ENCODE results near the gene DYSF.

The DYSF gene

DNA sequence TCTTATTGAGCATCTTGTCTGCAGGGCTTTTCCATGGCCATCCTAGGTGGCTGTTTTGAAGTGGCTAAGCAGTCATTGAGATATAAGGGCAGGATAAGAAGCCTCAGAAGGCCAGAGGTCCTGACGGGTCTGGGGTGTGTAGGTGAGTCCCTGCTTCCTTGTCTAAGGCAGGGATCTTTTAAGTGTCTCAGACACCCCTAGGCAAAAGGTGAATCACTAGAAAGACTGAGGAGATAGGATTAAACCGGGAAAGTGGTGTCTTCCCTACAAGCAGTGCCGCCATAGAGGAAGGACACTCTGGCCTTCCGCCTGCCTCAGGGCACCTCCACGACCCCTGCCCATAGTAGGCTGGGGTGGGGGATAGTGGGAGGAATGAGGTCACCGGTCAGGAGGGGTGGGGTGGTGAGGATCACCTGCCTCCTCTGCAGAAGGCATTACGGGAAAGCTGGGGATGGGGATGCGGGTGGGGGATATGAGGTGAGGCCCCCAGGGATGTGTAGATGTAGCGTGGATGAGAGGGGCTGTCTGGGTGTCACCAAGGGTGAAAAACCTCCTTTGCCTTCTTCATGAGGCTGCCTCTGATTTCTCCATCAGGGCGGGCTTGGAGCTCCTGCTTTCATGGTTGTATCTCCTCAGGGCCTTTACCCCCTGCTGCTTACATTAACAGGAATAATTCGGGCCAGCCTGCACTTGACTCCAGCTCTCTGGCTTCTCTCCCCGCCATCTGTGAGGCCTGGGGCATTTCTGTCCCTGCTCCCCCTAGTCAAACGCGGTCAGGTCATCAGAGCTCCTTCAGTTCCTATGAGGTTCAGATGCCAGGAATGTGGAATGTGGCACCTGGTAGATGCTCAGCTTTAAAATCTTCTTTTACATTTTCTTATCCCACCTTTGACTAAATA, 244.0 kb downstream of the DYSF start:
- Histone ChIP-seq H2BK15ac (ENCODE audit: low read length) (no peak overlapping the region), H3K36me3 (replicated peaks in 1 of 2; ENCODE audit: control insufficient read depth in 2 of 2, insufficient read depth in 2 of 2, low read length in 2 of 2) (no peaks in the 10 kb centered on the region), H3K4ac (ENCODE audit: low read length) (no peak overlapping the region), H3K4me3 (ENCODE audit: low read length in 2 of 2) (no peak overlapping the region), H3K9me3 (replicated peaks in 1 of 2; ENCODE audit: control insufficient read depth in 2 of 2, insufficient read depth in 1 of 2, low read depth in 1 of 2, low read length in 2 of 2) (no peaks in the 10 kb centered on the region), H4K8ac (ENCODE audit: low read depth, low read length) (no peak overlapping the region), H3K27ac (replicated peaks; ENCODE audit: low read length) (no peak overlapping the region), H2AFZ (ENCODE audit: low read length) (no peak overlapping the region), H2BK5ac (ENCODE audit: low read length) (no peak overlapping the region), H3K9ac (ENCODE audit: low read depth, low read length, poor library complexity) (no peak overlapping the region), H3K4me2 (ENCODE audit: insufficient read depth, low read length, poor library complexity, severe bottlenecking) (no peak overlapping the region), H3K23ac (ENCODE audit: low read depth, low read length, poor library complexity) (no peak overlapping the region), H2BK120ac (ENCODE audit: low read depth, low read length) (no peak overlapping the region), H3K18ac (ENCODE audit: low read length) (no peak overlapping the region), H2BK12ac (ENCODE audit: low read length) (no peak overlapping the region), H4K91ac (ENCODE audit: low read depth, low read length, poor library complexity) (no peak overlapping the region), H3K27me3 (ENCODE audit: control insufficient read depth in 3 of 3, insufficient read depth in 3 of 3, low read depth in 1 of 3, low read length in 3 of 3) (no peaks in the 10 kb centered on the region), H3K14ac (ENCODE audit: low read length) (no peak overlapping the region), H3K4me1 (ENCODE audit: control insufficient read depth in 2 of 2, insufficient read depth in 1 of 2, low read depth in 1 of 2, low read length in 2 of 2) (peaks cover 10 to 19% of the 10 kb centered on the region in 2 donors), H2AK5ac (ENCODE audit: low read depth, low read length) (no peak overlapping the region), H3K79me1 (ENCODE audit: low read depth, low read length) (no peaks in the 10 kb centered on the region)
- no peak for DNase-seq (ENCODE audit: low spot score)
- no CpG with 5 or more reads among the region's 14 CpGs for WGBS, 2 donors (ENCODE audit: extremely low coverage in 2 of 2, insufficient read length in 2 of 2, insufficient replicate concordance in 1 of 2)

DNA sequence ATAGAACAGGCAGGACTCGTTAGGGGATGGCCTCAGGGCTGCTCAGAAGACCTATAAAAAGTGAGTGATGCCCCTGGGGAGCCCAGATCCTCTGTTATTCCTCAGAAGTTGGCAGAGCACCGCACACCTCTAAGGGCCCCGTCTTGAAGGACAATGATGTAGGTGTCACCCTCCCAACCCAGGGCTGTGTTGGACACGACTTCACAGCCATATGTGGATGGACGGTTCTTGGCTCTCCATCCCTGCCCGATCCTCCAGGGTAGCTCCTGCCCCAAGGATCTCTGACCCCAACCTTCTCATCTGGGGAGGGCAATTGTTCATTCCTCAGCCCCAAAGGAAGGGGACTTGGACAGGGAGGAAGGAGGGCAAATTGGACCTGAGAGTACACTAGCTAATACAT, 246.1 kb downstream of the DYSF start:
- Histone ChIP-seq H4K8ac (ENCODE audit: low read depth, low read length) (no peak overlapping the region), H3K36me3 (replicated peaks in 1 of 2; ENCODE audit: control insufficient read depth in 2 of 2, insufficient read depth in 2 of 2, low read length in 2 of 2) (no peaks in the 10 kb centered on the region), H3K27ac (replicated peaks; ENCODE audit: low read length) (no peak overlapping the region), H3K4me3 (ENCODE audit: low read length in 2 of 2) (no peak overlapping the region), H2BK120ac (ENCODE audit: low read depth, low read length) (no peak overlapping the region), H2AFZ (ENCODE audit: low read length) (no peak overlapping the region), H2BK15ac (ENCODE audit: low read length) (no peak overlapping the region), H2BK12ac (ENCODE audit: low read length) (no peak overlapping the region), H2BK5ac (ENCODE audit: low read length) (no peak overlapping the region), H2AK5ac (ENCODE audit: low read depth, low read length) (peak overlapping the region; percentile 6), H3K79me1 (ENCODE audit: low read depth, low read length) (no peaks in the 10 kb centered on the region), H3K4me2 (ENCODE audit: insufficient read depth, low read length, poor library complexity, severe bottlenecking) (no peak overlapping the region), H3K18ac (ENCODE audit: low read length) (peak overlapping the region; percentile 63), H4K91ac (ENCODE audit: low read depth, low read length, poor library complexity) (no peak overlapping the region), H3K14ac (ENCODE audit: low read length) (no peak overlapping the region), H3K27me3 (ENCODE audit: control insufficient read depth in 3 of 3, insufficient read depth in 3 of 3, low read depth in 1 of 3, low read length in 3 of 3) (no peaks in the 10 kb centered on the region), H3K9ac (ENCODE audit: low read depth, low read length, poor library complexity) (no peak overlapping the region), H3K23ac (ENCODE audit: low read depth, low read length, poor library complexity) (no peak overlapping the region), H3K4ac (ENCODE audit: low read length) (no peak overlapping the region), H3K9me3 (replicated peaks in 1 of 2; ENCODE audit: control insufficient read depth in 2 of 2, insufficient read depth in 1 of 2, low read depth in 1 of 2, low read length in 2 of 2) (no peaks in the 10 kb centered on the region), H3K4me1 (ENCODE audit: control insufficient read depth in 2 of 2, insufficient read depth in 1 of 2, low read depth in 1 of 2, low read length in 2 of 2) (peaks cover 10 to 22% of the 10 kb centered on the region in 2 donors)
- DNase-seq (ENCODE audit: low spot score), result no peak
- no CpG with 5 or more reads among the region's 6 CpGs for WGBS, 2 donors (ENCODE audit: extremely low coverage in 2 of 2, insufficient read length in 2 of 2, insufficient replicate concordance in 1 of 2)

GRCh38 chr2:71700041-71700657, 246.8 kb downstream of the DYSF start:
- DNase-seq (ENCODE audit: low spot score), result no peak
- WGBS, 2 donors (ENCODE audit: extremely low coverage in 2 of 2, insufficient read length in 2 of 2, insufficient replicate concordance in 1 of 2), result no CpG with 5 or more reads among the region's 11 CpGs
- no peak overlapping the region for H4K91ac ChIP-seq (ENCODE audit: low read depth, low read length, poor library complexity)
- no peak overlapping the region for H3K4ac ChIP-seq (ENCODE audit: low read length)
- H3K27ac ChIP-seq (replicated peaks; ENCODE audit: low read length), result no peak overlapping the region
- peak overlapping the region; percentile 72 for H2AK5ac ChIP-seq (ENCODE audit: low read depth, low read length)
- no peak overlapping the region for H3K23ac ChIP-seq (ENCODE audit: low read depth, low read length, poor library complexity)
- H3K27me3 ChIP-seq (ENCODE audit: control insufficient read depth in 3 of 3, insufficient read depth in 3 of 3, low read depth in 1 of 3, low read length in 3 of 3), result no peaks in the 10 kb centered on the region
- no peak overlapping the region for H3K4me3 ChIP-seq (ENCODE audit: low read length in 2 of 2)
- peak overlapping the region; percentile 18 for H2BK15ac ChIP-seq (ENCODE audit: low read length)
- H3K4me1 ChIP-seq (ENCODE audit: control insufficient read depth in 2 of 2, insufficient read depth in 1 of 2, low read depth in 1 of 2, low read length in 2 of 2), result peaks cover 10 to 23% of the 10 kb centered on the region in 2 donors
- no peaks in the 10 kb centered on the region for H3K79me1 ChIP-seq (ENCODE audit: low read depth, low read length)
- H2BK12ac ChIP-seq (ENCODE audit: low read length), result no peak overlapping the region
- H3K4me2 ChIP-seq (ENCODE audit: insufficient read depth, low read length, poor library complexity, severe bottlenecking), result no peak overlapping the region
- peak overlapping the region; percentile 40 for H3K18ac ChIP-seq (ENCODE audit: low read length)
- peak overlapping the region; percentile 12 for H3K14ac ChIP-seq (ENCODE audit: low read length)
- no peak overlapping the region for H4K8ac ChIP-seq (ENCODE audit: low read depth, low read length)
- H2BK5ac ChIP-seq (ENCODE audit: low read length), result no peak overlapping the region
- H3K36me3 ChIP-seq (replicated peaks in 1 of 2; ENCODE audit: control insufficient read depth in 2 of 2, insufficient read depth in 2 of 2, low read length in 2 of 2), result no peaks in the 10 kb centered on the region
- no peaks in the 10 kb centered on the region for H3K9me3 ChIP-seq (replicated peaks in 1 of 2; ENCODE audit: control insufficient read depth in 2 of 2, insufficient read depth in 1 of 2, low read depth in 1 of 2, low read length in 2 of 2)
- no peak overlapping the region for H2AFZ ChIP-seq (ENCODE audit: low read length)
- H3K9ac ChIP-seq (ENCODE audit: low read depth, low read length, poor library complexity), result no peak overlapping the region
- no peak overlapping the region for H2BK120ac ChIP-seq (ENCODE audit: low read depth, low read length)

DNA sequence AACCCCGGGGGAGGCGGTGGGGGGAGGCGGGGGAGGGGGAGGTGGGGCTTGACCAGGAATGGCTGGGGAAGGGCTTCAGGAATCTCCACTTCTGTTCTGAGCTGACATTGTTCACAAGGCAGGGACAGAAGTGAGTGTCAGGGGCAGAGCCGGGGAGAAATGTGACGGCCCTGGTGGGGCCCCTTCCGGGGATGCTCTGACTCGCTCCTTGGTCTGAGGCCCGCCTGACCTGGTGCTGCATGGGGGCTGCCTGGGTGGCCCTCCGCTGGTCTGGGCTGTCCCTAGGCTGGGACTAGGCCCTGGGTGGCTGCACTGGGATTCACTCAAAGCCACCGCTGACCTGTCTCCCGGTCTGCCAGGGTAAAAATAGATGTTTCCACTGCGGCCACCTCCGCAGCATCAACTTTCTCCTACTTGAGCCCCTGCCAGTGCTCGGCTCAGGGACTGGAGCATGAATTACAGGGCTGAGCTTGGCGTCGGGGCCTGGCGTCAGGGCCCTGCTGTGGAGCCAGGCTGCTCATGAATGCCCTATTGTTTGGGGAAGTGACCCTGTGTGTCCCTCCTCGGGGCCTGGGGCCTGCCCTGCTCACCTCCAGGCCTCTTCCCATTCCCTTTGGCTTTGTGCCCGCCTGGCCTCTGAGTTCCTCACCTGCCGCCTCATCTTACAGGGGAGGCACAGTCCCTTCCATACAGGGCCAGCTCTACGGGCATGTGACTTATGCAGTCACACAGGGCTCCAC, 247.5 kb downstream of the DYSF start:
- no peak overlapping the region for H3K14ac ChIP-seq (ENCODE audit: low read length)
- H2BK12ac ChIP-seq (ENCODE audit: low read length), result no peak overlapping the region
- H3K4ac ChIP-seq (ENCODE audit: low read length), result no peak overlapping the region
- DNase-seq (ENCODE audit: low spot score), result peak; percentile 18
- H2AFZ ChIP-seq (ENCODE audit: low read length), result peak overlapping the region; percentile 73
- peak overlapping the region; percentile 7 for H2BK120ac ChIP-seq (ENCODE audit: low read depth, low read length)
- H3K9ac ChIP-seq (ENCODE audit: low read depth, low read length, poor library complexity), result no peak overlapping the region
- peak overlapping the region; percentile 72 for H2AK5ac ChIP-seq (ENCODE audit: low read depth, low read length)
- peaks cover 10 to 27% of the 10 kb centered on the region in 2 donors for H3K4me1 ChIP-seq (ENCODE audit: control insufficient read depth in 2 of 2, insufficient read depth in 1 of 2, low read depth in 1 of 2, low read length in 2 of 2)
- H3K4me3 ChIP-seq (ENCODE audit: low read length in 2 of 2), result no peak overlapping the region
- H3K27me3 ChIP-seq (ENCODE audit: control insufficient read depth in 3 of 3, insufficient read depth in 3 of 3, low read depth in 1 of 3, low read length in 3 of 3), result no peaks in the 10 kb centered on the region
- WGBS, 2 donors (ENCODE audit: extremely low coverage in 2 of 2, insufficient read length in 2 of 2, insufficient replicate concordance in 1 of 2), result no CpG with 5 or more reads among the region's 21 CpGs
- H3K9me3 ChIP-seq (replicated peaks in 1 of 2; ENCODE audit: control insufficient read depth in 2 of 2, insufficient read depth in 1 of 2, low read depth in 1 of 2, low read length in 2 of 2), result no peaks in the 10 kb centered on the region
- no peaks in the 10 kb centered on the region for H3K79me1 ChIP-seq (ENCODE audit: low read depth, low read length)
- peak overlapping the region; percentile 13 for H3K4me2 ChIP-seq (ENCODE audit: insufficient read depth, low read length, poor library complexity, severe bottlenecking)
- H4K91ac ChIP-seq (ENCODE audit: low read depth, low read length, poor library complexity), result no peak overlapping the region
- peak overlapping the region; percentile 30 for H2BK15ac ChIP-seq (ENCODE audit: low read length)
- H3K27ac ChIP-seq (replicated peaks; ENCODE audit: low read length), result peak overlapping the region; percentile 54
- no peak overlapping the region for H2BK5ac ChIP-seq (ENCODE audit: low read length)
- no peak overlapping the region for H4K8ac ChIP-seq (ENCODE audit: low read depth, low read length)
- no peaks in the 10 kb centered on the region for H3K36me3 ChIP-seq (replicated peaks in 1 of 2; ENCODE audit: control insufficient read depth in 2 of 2, insufficient read depth in 2 of 2, low read length in 2 of 2)
- peak overlapping the region; percentile 55 for H3K18ac ChIP-seq (ENCODE audit: low read length)
- no peak overlapping the region for H3K23ac ChIP-seq (ENCODE audit: low read depth, low read length, poor library complexity)
